SKM-1 treated with dmso at 0.1 percent for 144 hours (cell line): ENCODE results near the gene ALG10B.
"Not testable (repeated sequence)": the region's sequence is repeated elsewhere in the genome, so short reads cannot be mapped to it uniquely, and the experiment has no call there.

Experiments
- DNase-seq: peaks from one replicate; lab custom pipeline; 2025; ENCODE audit not compliant: unreplicated experiment; lab: John Stamatoyannopoulos, UW

ALG10B gene

GRCh38 chr12:38316391-38317129 lies at the start of gene ALG10B:
ALG10B (plus strand) TSS chr12:38316774; CDS start chr12:38316894, 120 bp downstream.
- DNase-seq = peak; percentile 77

GRCh38 chr12:38268612-38269011 lies 48.0 kb upstream of the ALG10B start:
- no peak for DNase-seq

- DNase-seq = no peak
Measured at GRCh38 chr12:38269897-38270296, 46.7 kb upstream of the ALG10B start.

- DNase-seq = no peak
Measured at GRCh38 chr12:38279756-38280155, 36.8 kb upstream of the ALG10B start.

- no peak for DNase-seq
Measured at GRCh38 chr12:38282886-38283285, 33.7 kb upstream of the ALG10B start.

- no peak for DNase-seq
Measured at GRCh38 chr12:38289396-38289795, 27.2 kb upstream of the ALG10B start.

- DNase-seq = no peak
Measured at GRCh38 chr12:38291160-38291559, 25.4 kb upstream of the ALG10B start.

GRCh38 chr12:38302972-38303371 lies 13.6 kb upstream of the ALG10B start:
- not testable (repeated sequence) for DNase-seq

GRCh38 chr12:38321966-38322365 lies 5.4 kb downstream of the ALG10B start:
- not testable (repeated sequence) for DNase-seq

GRCh38 chr12:38324912-38325311 lies 8.3 kb downstream of the ALG10B start:
- no peak for DNase-seq

- DNase-seq = no peak
Measured at GRCh38 chr12:38327356-38327755, 10.8 kb downstream of the ALG10B start.

GRCh38 chr12:38328306-38328895 lies 11.8 kb downstream of the ALG10B start:
- no peak for DNase-seq

- DNase-seq = not testable (repeated sequence)
Measured at GRCh38 chr12:38330414-38330813, 13.8 kb downstream of the ALG10B start.

- no peak for DNase-seq
Measured at GRCh38 chr12:38332814-38333213, 16.2 kb downstream of the ALG10B start.

- no peak for DNase-seq
Measured at GRCh38 chr12:38342444-38342843, 25.9 kb downstream of the ALG10B start.

- not testable (repeated sequence) for DNase-seq
Measured at GRCh38 chr12:38343256-38343655, 26.7 kb downstream of the ALG10B start.

- not testable (repeated sequence) for DNase-seq
Measured at GRCh38 chr12:38343916-38344315, 27.3 kb downstream of the ALG10B start.

- DNase-seq = no peak
Measured at GRCh38 chr12:38350342-38351174, 34.0 kb downstream of the ALG10B start.

GRCh38 chr12:38351175-38351508 lies 34.6 kb downstream of the ALG10B start:
- DNase-seq = not testable (repeated sequence)

- DNase-seq = no peak
Measured at GRCh38 chr12:38367506-38367905, 50.9 kb downstream of the ALG10B start.

- DNase-seq = no peak
Measured at GRCh38 chr12:38370311-38370710, 53.7 kb downstream of the ALG10B start.

GRCh38 chr12:38373784-38374183 lies 57.2 kb downstream of the ALG10B start:
- no peak for DNase-seq
